ENCODE data around the gene MYO1B.

DNA sequence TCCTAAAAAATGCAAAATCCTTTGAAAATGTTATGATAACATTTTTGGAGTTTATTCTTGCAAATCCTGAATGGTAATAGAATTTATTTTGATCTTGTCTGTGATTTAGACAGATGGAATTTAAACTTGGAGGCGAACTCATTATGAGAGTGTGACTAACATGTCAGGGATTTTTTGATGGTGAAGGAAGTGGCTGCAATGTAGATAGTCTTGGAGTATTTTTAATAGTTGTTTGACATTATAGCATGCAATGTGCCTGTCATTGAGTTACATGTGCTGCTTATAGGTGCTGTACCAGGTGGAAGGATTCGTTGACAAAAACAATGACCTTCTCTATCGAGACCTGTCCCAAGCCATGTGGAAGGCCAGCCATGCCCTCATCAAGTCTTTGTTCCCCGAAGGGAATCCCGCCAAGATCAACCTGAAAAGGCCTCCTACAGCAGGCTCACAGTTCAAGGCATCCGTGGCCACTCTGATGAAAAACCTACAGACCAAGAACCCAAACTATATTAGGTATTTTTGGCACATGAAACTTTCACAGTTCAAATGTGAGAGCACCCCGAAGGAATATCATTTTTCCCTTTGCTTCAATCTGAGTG, 141.8 kb downstream of the MYO1B start:
- no peak for TF ChIP-seq CTCF (IDR thresholded peaks at IDR 0.05; ENCODE audit: low read length)
- no peak for TF ChIP-seq EZH2 (IDR thresholded peaks at IDR 0.05; ENCODE audit: borderline replicate concordance, low read length)
